ENCODE data around the gene STX18. TPM values are rescaled to one million over a fixed set of nuclear protein-coding genes. Genes with fewer than 3 reads are reported as not detected.

STX18 gene
- total RNA-seq, 4 donors from 2014 or later, result 23.8 to 42.1 (median 27.2) TPM

GRCh38 chr4:4582653-4583052 is 40.8 kb upstream of the STX18 start:
- 92 to 95% methylated on average over 7 of the region's 7 CpGs for WGBS, 2 donors
- H3K27ac ChIP-seq, result no peak overlapping the region
- H3K4me3 ChIP-seq (replicated peaks in 1 of 3), result no peak overlapping the region
- H3K9me3 ChIP-seq, result no peaks in the 10 kb centered on the region
- no peak for DNase-seq
- no peaks in the 10 kb centered on the region for H3K27me3 ChIP-seq
- intact Hi-C loops (cut with DNase I), result no loop called here
- H3K36me3 ChIP-seq, result no peaks in the 10 kb centered on the region
- TF ChIP-seq CTCF (IDR thresholded peaks at IDR 0.05) (no peak), POLR2A (IDR thresholded peaks at IDR 0.05) (no peak)
- no peaks in the 10 kb centered on the region for H3K4me1 ChIP-seq

GRCh38 chr4:4580494-4580893 is 38.6 kb upstream of the STX18 start:
- intact Hi-C loops (cut with DNase I), result no loop called here
- H3K27ac ChIP-seq, result no peak overlapping the region
- H3K4me1 ChIP-seq, result no peaks in the 10 kb centered on the region
- DNase-seq, result no peak
- H3K36me3 ChIP-seq, result no peaks in the 10 kb centered on the region
- no peaks in the 10 kb centered on the region for H3K27me3 ChIP-seq
- TF ChIP-seq POLR2A (IDR thresholded peaks at IDR 0.05), result no peak
- no peak for TF ChIP-seq CTCF (IDR thresholded peaks at IDR 0.05)
- no peaks in the 10 kb centered on the region for H3K9me3 ChIP-seq
- no peak overlapping the region for H3K4me3 ChIP-seq (replicated peaks in 1 of 3)
- 100% methylated on average over 2 of the region's 2 CpGs for WGBS, 2 donors

- Histone ChIP-seq H3K4me1 (no peaks in the 10 kb centered on the region), H3K36me3 (no peaks in the 10 kb centered on the region), H3K27ac (no peak overlapping the region), H3K27me3 (no peaks in the 10 kb centered on the region), H3K4me3 (replicated peaks in 1 of 3) (no peak overlapping the region), H3K9me3 (no peaks in the 10 kb centered on the region)
- no peak for TF ChIP-seq CTCF (IDR thresholded peaks at IDR 0.05)
- no peak for DNase-seq
- 67 to 70% methylated on average over 5 of the region's 5 CpGs for whole genome bisulfite sequencing, 2 donors
- intact Hi-C loops (cut with DNase I), result no loop called here
These were observed 37.1 kb upstream of the STX18 start for GRCh38 chr4:4578981-4579380.

- TF ChIP-seq CTCF (IDR thresholded peaks at IDR 0.05), result no peak
- TF ChIP-seq POLR2A (IDR thresholded peaks at IDR 0.05), result no peak
- H3K27ac ChIP-seq, result no peak overlapping the region
- intact Hi-C loops (cut with DNase I), result no loop called here
- no peaks in the 10 kb centered on the region for H3K27me3 ChIP-seq
- DNase-seq, result no peak
- no peak overlapping the region for H3K4me3 ChIP-seq (replicated peaks in 1 of 3)
- H3K36me3 ChIP-seq, result no peaks in the 10 kb centered on the region
- 56 to 100% methylated on average over 1 of the region's 1 CpG for WGBS, 2 donors
- no peaks in the 10 kb centered on the region for H3K9me3 ChIP-seq
- H3K4me1 ChIP-seq, result no peaks in the 10 kb centered on the region
These were observed 35.6 kb upstream of the STX18 start for GRCh38 chr4:4577359-4577875.

- H3K4me3 ChIP-seq (replicated peaks in 1 of 3), result peak overlapping the region; percentile 14 to 83 (median 44)
- 9 to 39% methylated on average over 15 to 69 of the region's 71 CpGs for WGBS, 2 donors
- H3K36me3 ChIP-seq, result no peaks in the 10 kb centered on the region
- TF ChIP-seq POLR2A (IDR thresholded peaks at IDR 0.05) (peak in 1 of 2 donors; percentile 34), CTCF (IDR thresholded peaks at IDR 0.05) (peak in 5 of 6 experiments; percentile 11 to 67 (median 63))
- H3K27me3 ChIP-seq, result no peaks in the 10 kb centered on the region
- DNase-seq, result peak; percentile 63 to 71
- peak overlapping the region; percentile 26 to 59 (median 41) for H3K27ac ChIP-seq
- H3K4me1 ChIP-seq, result no peaks in the 10 kb centered on the region
- intact Hi-C loops (cut with DNase I), result no loop called here
- no peaks in the 10 kb centered on the region for H3K9me3 ChIP-seq
These were observed 33.7 kb upstream of the STX18 start for GRCh38 chr4:4575284-4576211.

Data from thyroid gland (tissue), 4 donors.